SK-N-SH (cell line): ENCODE data around the gene PDE4D.

Experiments
- EZH2phosphoT487 ChIP-seq: fragments of 200-600 bp; sonication (generic); IDR thresholded peaks from 2 replicates; pipeline ENCODE4 v1.6.1; 2017; ENCODE audit warnings: low read depth, mixed run types, mild to moderate bottlenecking, antibody characterized with exemption, moderate library complexity, borderline replicate concordance
- MXI1 ChIP-seq: IDR thresholded peaks from 2 replicates; pipeline ENCODE4 v1.6.1; 2012; ENCODE audit warnings: mild to moderate bottlenecking, low read depth, low read length, improper control_type of control experiment
- YY1 ChIP-seq: IDR thresholded peaks from 2 replicates; pipeline ENCODE4 v1.4.0; 2012; ENCODE audit warnings: low read depth, mild to moderate bottlenecking
- TF ChIP-seq, protein P1 (sequence below): fragments of 200-600 bp; sonication (generic); IDR thresholded peaks from 2 replicates; pipeline ENCODE4 v1.6.1; 2017; ENCODE audit warnings: antibody characterized with exemption, mild to moderate bottlenecking, moderate library complexity
- TF ChIP-seq, protein P2 (sequence below): IDR thresholded peaks from 2 replicates; pipeline ENCODE4 v1.4.0; 2012; ENCODE audit warnings: low read depth, borderline replicate concordance

DNA sequence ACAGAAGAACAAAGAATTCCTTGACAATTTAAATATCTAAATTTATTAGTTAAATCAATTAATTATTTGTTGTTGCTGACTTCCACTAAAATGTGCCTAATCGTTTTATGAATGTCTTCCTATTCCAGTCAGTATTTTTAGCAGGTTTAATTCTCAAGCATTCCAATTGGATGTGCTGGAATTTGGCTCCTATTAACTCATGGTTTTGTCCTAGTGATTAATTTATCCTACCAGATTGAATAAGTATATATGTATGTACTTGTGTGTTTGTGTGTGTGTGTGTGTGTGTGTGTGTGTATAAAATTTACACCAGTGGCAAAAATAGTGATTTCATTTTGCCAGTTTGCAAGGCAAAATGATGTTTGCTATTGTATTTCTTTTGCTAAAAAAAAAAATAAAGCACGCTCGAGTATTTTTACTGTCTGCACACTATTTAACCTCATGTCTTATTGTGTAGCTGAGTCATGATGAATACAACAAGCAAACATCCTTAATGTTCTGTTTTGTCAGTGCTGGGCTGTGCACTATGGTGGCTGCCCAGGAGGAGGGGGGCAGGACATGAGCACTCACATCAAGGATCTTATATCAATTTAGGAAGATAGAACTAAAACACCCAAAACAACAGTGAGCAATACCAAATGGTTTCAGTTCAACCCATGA lies 375.5 kb downstream of the PDE4D start:
- TF ChIP-seq, protein P1, sequence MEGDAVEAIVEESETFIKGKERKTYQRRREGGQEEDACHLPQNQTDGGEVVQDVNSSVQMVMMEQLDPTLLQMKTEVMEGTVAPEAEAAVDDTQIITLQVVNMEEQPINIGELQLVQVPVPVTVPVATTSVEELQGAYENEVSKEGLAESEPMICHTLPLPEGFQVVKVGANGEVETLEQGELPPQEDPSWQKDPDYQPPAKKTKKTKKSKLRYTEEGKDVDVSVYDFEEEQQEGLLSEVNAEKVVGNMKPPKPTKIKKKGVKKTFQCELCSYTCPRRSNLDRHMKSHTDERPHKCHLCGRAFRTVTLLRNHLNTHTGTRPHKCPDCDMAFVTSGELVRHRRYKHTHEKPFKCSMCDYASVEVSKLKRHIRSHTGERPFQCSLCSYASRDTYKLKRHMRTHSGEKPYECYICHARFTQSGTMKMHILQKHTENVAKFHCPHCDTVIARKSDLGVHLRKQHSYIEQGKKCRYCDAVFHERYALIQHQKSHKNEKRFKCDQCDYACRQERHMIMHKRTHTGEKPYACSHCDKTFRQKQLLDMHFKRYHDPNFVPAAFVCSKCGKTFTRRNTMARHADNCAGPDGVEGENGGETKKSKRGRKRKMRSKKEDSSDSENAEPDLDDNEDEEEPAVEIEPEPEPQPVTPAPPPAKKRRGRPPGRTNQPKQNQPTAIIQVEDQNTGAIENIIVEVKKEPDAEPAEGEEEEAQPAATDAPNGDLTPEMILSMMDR, result no peak
- TF ChIP-seq, protein P2, sequence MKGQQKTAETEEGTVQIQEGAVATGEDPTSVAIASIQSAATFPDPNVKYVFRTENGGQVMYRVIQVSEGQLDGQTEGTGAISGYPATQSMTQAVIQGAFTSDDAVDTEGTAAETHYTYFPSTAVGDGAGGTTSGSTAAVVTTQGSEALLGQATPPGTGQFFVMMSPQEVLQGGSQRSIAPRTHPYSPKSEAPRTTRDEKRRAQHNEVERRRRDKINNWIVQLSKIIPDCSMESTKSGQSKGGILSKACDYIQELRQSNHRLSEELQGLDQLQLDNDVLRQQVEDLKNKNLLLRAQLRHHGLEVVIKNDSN, result no peak
- TF ChIP-seq YY1, result peak; percentile 43; the same call in 1 of the 2 replicates
- no peak for TF ChIP-seq MXI1
- no peak for TF ChIP-seq EZH2phosphoT487
